ENCODE measurements around the gene BANP.
"Not testable (repeated sequence)": the region's sequence is repeated elsewhere in the genome, so short reads cannot be mapped to it uniquely, and the experiment has no call there.

The BANP gene

GRCh38 chr16:88021041-88021970 lies 70.1 kb downstream of the BANP start:
- H3K4me3 ChIP-seq (ENCODE audit: low read length); DNase-seq (ENCODE audit: low read depth, low spot score): not testable (repeated sequence)

GRCh38 chr16:88022076-88023042 lies 71.1 kb downstream of the BANP start:
- H3K4me3 ChIP-seq (ENCODE audit: low read length): no peak overlapping the region
- no peak for DNase-seq (ENCODE audit: low read depth, low spot score)

GRCh38 chr16:88023366-88023765 lies 72.1 kb downstream of the BANP start:
- DNase-seq (ENCODE audit: low read depth, low spot score): no peak
- H3K4me3 ChIP-seq (ENCODE audit: low read length): no peak overlapping the region

- no peak overlapping the region for H3K4me3 ChIP-seq (ENCODE audit: low read length)
- no peak for DNase-seq (ENCODE audit: low read depth, low spot score)
Observed at GRCh38 chr16:88023786-88024185, 72.6 kb downstream of the BANP start.

- not testable (repeated sequence) for DNase-seq (ENCODE audit: low read depth, low spot score)
Observed at GRCh38 chr16:88024491-88025085, 73.4 kb downstream of the BANP start.

GRCh38 chr16:88025086-88025492 lies 73.9 kb downstream of the BANP start:
- not testable (repeated sequence) for H3K4me3 ChIP-seq (ENCODE audit: low read length); DNase-seq (ENCODE audit: low read depth, low spot score)

More at GRCh38 chr16:88024491-88025085, 73.4 kb downstream of the BANP start:
- not testable (repeated sequence) for H3K4me3 ChIP-seq (ENCODE audit: low read length)

- not testable (repeated sequence) for DNase-seq (ENCODE audit: low read depth, low spot score); H3K4me3 ChIP-seq (ENCODE audit: low read length)
Observed at GRCh38 chr16:88025828-88026555, 74.8 kb downstream of the BANP start.

- DNase-seq (ENCODE audit: low read depth, low spot score): no peak
Observed at GRCh38 chr16:88026964-88027938, 76.0 kb downstream of the BANP start.

GRCh38 chr16:88028177-88028930 lies 77.1 kb downstream of the BANP start:
- DNase-seq (ENCODE audit: low read depth, low spot score); H3K4me3 ChIP-seq (ENCODE audit: low read length): not testable (repeated sequence)

More at GRCh38 chr16:88026964-88027938, 76.0 kb downstream of the BANP start:
- no peak overlapping the region for H3K4me3 ChIP-seq (ENCODE audit: low read length)

GRCh38 chr16:88030498-88030897 lies 79.3 kb downstream of the BANP start:
- DNase-seq (ENCODE audit: low read depth, low spot score): no peak
- no peak overlapping the region for H3K4me3 ChIP-seq (ENCODE audit: low read length)

GRCh38 chr16:88030961-88031360 lies 79.7 kb downstream of the BANP start:
- not testable (repeated sequence) for DNase-seq (ENCODE audit: low read depth, low spot score); H3K4me3 ChIP-seq (ENCODE audit: low read length)

- DNase-seq (ENCODE audit: low read depth, low spot score): not testable (repeated sequence)
Observed at GRCh38 chr16:88033003-88033740, 81.9 kb downstream of the BANP start.

GRCh38 chr16:88034770-88035169 lies 83.5 kb downstream of the BANP start:
- DNase-seq (ENCODE audit: low read depth, low spot score): no peak
- H3K4me3 ChIP-seq (ENCODE audit: low read length): no peak overlapping the region

More at GRCh38 chr16:88033003-88033740, 81.9 kb downstream of the BANP start:
- not testable (repeated sequence) for H3K4me3 ChIP-seq (ENCODE audit: low read length)

- H3K4me3 ChIP-seq (ENCODE audit: low read length): no peak overlapping the region
- no peak for DNase-seq (ENCODE audit: low read depth, low spot score)
Observed at GRCh38 chr16:88035292-88035691, 84.1 kb downstream of the BANP start.

GRCh38 chr16:88035884-88036639 lies 84.8 kb downstream of the BANP start:
- not testable (repeated sequence) for H3K4me3 ChIP-seq (ENCODE audit: low read length); DNase-seq (ENCODE audit: low read depth, low spot score)
